K562 (cell line): ENCODE measurements around the gene RNGTT. TPM values are rescaled to one million over a fixed set of nuclear protein-coding genes. Genes with fewer than 3 reads are reported as not detected.

Source experiments
- ATAC-seq: fragments of 200-7000 bp; cut with Tn5 transposase; 3 replicates; pipeline ENCODE4 v1.9.1; 2020; ENCODE audit warnings: moderate library complexity
- BruUV-seq: library from RNA; stranded (reverse); fragments of 400-500 nt; replicated peaks from 2 replicates; lab custom pipeline; 2021; lab: Mats Ljungman, UMichigan
- CTCF ChIA-PET: fragments of 300-600 bp; formaldehyde crosslinking; extraction: SDS; loops from one replicate; lab custom pipeline; 2021; ENCODE audit warnings: low intra/inter-chr PET ratio; lab: Yijun Ruan, JAX
- POLR2A ChIA-PET: fragments of 300-600, 350-650 bp; sonication (Branson Sonifier 250); formaldehyde crosslinking; extraction: SDS; loops from one replicate; lab custom pipeline; 2021; ENCODE audit warnings: antibody characterized with exemption, inconsistent platforms; lab: Yijun Ruan, JAX
- DNase-seq, 4 experiments: peaks; one replicate each; pipeline versions ENCODE4 v3.0.0 to v3.0.0-alpha.2; 2011 to 2018; ENCODE audit warnings: low spot score in 3 of 4, mixed read lengths in 3 of 4; ENCODE audit errors: extremely low read depth in 1 of 4
- FAIRE-seq: peaks from 2 replicates; lab custom pipeline; 2011; peaks lifted over from hg19 to GRCh38; lab: Jason Lieb, UNC
- H2AFZ ChIP-seq: 2 replicates; pipeline ENCODE4 v1.6.0; 2011; ENCODE audit warnings: low read depth, low read length, control low read depth, inconsistent platforms
- H3K27ac ChIP-seq: fragments of 200-600 bp; 3 replicates; pipeline ENCODE4 v1.8.0; 2011; ENCODE audit warnings: low read depth, mild to moderate bottlenecking, control low read depth, inconsistent platforms, low read length, moderate library complexity, mixed read lengths; ENCODE audit errors: extremely low read depth
- H3K27me3 ChIP-seq, 2 experiments: fragments of 300-600 bp in 1 of 2; 2 replicates in 1 of 2; 3 replicates in 1 of 2; pipeline versions ENCODE4 v1.6.0 to v1.8.0; 2011; ENCODE audit warnings: inconsistent platforms in 2 of 2, low read length in 2 of 2, mild to moderate bottlenecking in 1 of 2, mixed read lengths in 1 of 2, moderate library complexity in 1 of 2; ENCODE audit not compliant: control insufficient read depth in 2 of 2, insufficient read depth in 2 of 2
- H3K36me3 ChIP-seq: fragments of 300-600 bp; 3 replicates; pipeline ENCODE4 v1.8.0; 2011; ENCODE audit warnings: mild to moderate bottlenecking, low read length, inconsistent platforms; ENCODE audit not compliant: control insufficient read depth, insufficient read depth
- H3K4me1 ChIP-seq, 2 experiments: fragments of 200-600 bp in 1 of 2; replicated peaks in 1 of 2; 2 replicates in 1 of 2; 3 replicates in 1 of 2; pipeline versions ENCODE4 v1.5.1 to v1.8.0; 2011; ENCODE audit warnings: inconsistent platforms in 2 of 2, low read length in 2 of 2, mild to moderate bottlenecking in 1 of 2, mixed read lengths in 1 of 2, moderate library complexity in 1 of 2; ENCODE audit not compliant: control insufficient read depth in 2 of 2, insufficient read depth in 2 of 2
- H3K4me2 ChIP-seq: 2 replicates; pipeline ENCODE4 v1.6.1; 2011; ENCODE audit warnings: low read length, control low read depth, inconsistent platforms, mixed read lengths; ENCODE audit not compliant: insufficient read depth
- H3K4me3 ChIP-seq: fragments of 200-600 bp; sonication (generic), shearing (Covaris generic); 2 replicates; pipeline ENCODE4 v1.5.1; 2016; ENCODE audit warnings: control low read depth, inconsistent platforms
- H3K79me2 ChIP-seq: fragments of 200-600 bp; 3 replicates; pipeline ENCODE4 v1.8.0; 2011; ENCODE audit warnings: low read length, inconsistent platforms; ENCODE audit not compliant: control insufficient read depth, insufficient read depth
- H3K9ac ChIP-seq, 2 experiments: 2 replicates each; pipeline versions ENCODE4 v1.6.0 to v1.6.1; 2011; ENCODE audit warnings: low read depth in 2 of 2, low read length in 2 of 2, control low read depth in 1 of 2, inconsistent platforms in 1 of 2, mild to moderate bottlenecking in 1 of 2, mixed read lengths in 1 of 2; ENCODE audit not compliant: insufficient read depth in 1 of 2
- H3K9me1 ChIP-seq: one replicate; pipeline ENCODE4 v1.6.0; 2011; ENCODE audit warnings: inconsistent platforms, mild to moderate bottlenecking, low read length, moderate library complexity; ENCODE audit not compliant: control insufficient read depth, insufficient read depth
- H3K9me3 ChIP-seq: replicated peaks from 2 replicates; pipeline ENCODE4 v1.5.1; 2011; ENCODE audit warnings: low read depth, low read length, inconsistent platforms; ENCODE audit not compliant: control insufficient read depth, insufficient read depth
- H4K20me1 ChIP-seq: replicated peaks from 2 replicates; pipeline ENCODE4 v1.6.1; 2011; ENCODE audit warnings: low read length, inconsistent platforms, mixed read lengths; ENCODE audit not compliant: control insufficient read depth, insufficient read depth
- CBX1 ChIP-seq: sonication (generic); IDR thresholded peaks from 2 replicates; pipeline ENCODE4 v1.6.1; 2016; ENCODE audit warnings: antibody characterized with exemption, low read depth, mild to moderate bottlenecking
- EHMT2 ChIP-seq: fragments of 450-650 bp; IDR thresholded peaks from 2 replicates; pipeline ENCODE4 v1.6.1; 2018; ENCODE audit warnings: antibody characterized with exemption
- HDAC1 ChIP-seq, 2 experiments: fragments of 450-650 bp; IDR thresholded peaks; 2 replicates each; pipeline ENCODE4 v1.6.1; 2016 to 2017; ENCODE audit warnings: inconsistent platforms in 1 of 2, mild to moderate bottlenecking in 1 of 2, moderate library complexity in 1 of 2
- HDAC2 ChIP-seq: fragments of 450-650 bp; IDR thresholded peaks from 2 replicates; pipeline ENCODE4 v1.6.1; 2016; ENCODE audit warnings: mild to moderate bottlenecking
- MTA1 ChIP-seq: fragments of 450-650 bp; IDR thresholded peaks from 2 replicates; pipeline ENCODE4 v1.6.1; 2017; ENCODE audit warnings: borderline replicate concordance
- POLR3G ChIP-seq: IDR thresholded peaks from 2 replicates; pipeline ENCODE4 v1.6.1; 2011; ENCODE audit not compliant: insufficient read length, insufficient replicate concordance; ENCODE audit errors: extremely low read depth
- RBM34 ChIP-seq: fragments of 200-400 bp; formaldehyde crosslinking; IDR thresholded peaks from 2 replicates; pipeline ENCODE4 v1.6.1; 2018; ENCODE audit warnings: low read length, borderline replicate concordance; ENCODE audit not compliant: insufficient read depth
- SP1 ChIP-seq: sonication (generic); formaldehyde crosslinking; IDR thresholded peaks from 2 replicates; pipeline ENCODE4 v1.8.1; 2022; ENCODE audit warnings: mild to moderate bottlenecking, missing genetic modification reagents
- ZC3H4 ChIP-seq: sonication (generic); formaldehyde crosslinking; IDR thresholded peaks from 2 replicates; pipeline ENCODE4 v1.9.0; 2021; ENCODE audit warnings: missing genetic modification reagents, borderline replicate concordance
- WGBS: fragments of 100-300 bp; shearing (Covaris generic); methylation state at CpG from one replicate; pipeline ENCODE4 v1.1.6; 2016; ENCODE audit warnings: low coverage, mixed read lengths; ENCODE audit not compliant: insufficient coverage; ENCODE audit errors: missing lambda C conversion rate; 5-methylcytosine and 5-hydroxymethylcytosine counted together
- in situ Hi-C: fragments of 300-500 bp; cut with MboI; formaldehyde crosslinking; loops from 4 replicates; pipeline ENCODE4 v1.15.0; 2018; ENCODE audit warnings: inconsistent platforms, mixed read lengths
- intact Hi-C: fragments of 100-400 bp; cut with micrococcal nuclease; formaldehyde crosslinking; loops from 2 replicates; pipeline ENCODE4 v1.14.2; 2022
- polyA plus RNA-seq, 8 experiments: library from polyadenylated mRNA; depleted of rRNA in 4 of 8; stranded (reverse) in 5 of 8; unstranded in 3 of 8; fragments of >200 nt; fragmentation: Nextera tagmentation in 2 of 8; fragmentation: Illumina TruSeq in 1 of 8; extraction: Ambion mirVana in 2 of 8; extraction: Trizol in 1 of 8; gene quantifications; 2 replicates each; pipeline versions ENCODE4 v1.2.1 to v1.2.3, GENCODE V29; 2011 to 2014; ENCODE audit warnings: inconsistent platforms in 1 of 8, missing spikeins in 1 of 8
- total RNA-seq, 7 experiments: library from RNA; depleted of rRNA in 6 of 7; stranded (reverse); fragments of >200 nt in 6 of 7; fragmentation: Illumina TruSeq in 2 of 7; extraction: Trizol in 2 of 7; gene quantifications; 2 replicates each; pipeline versions ENCODE4 v1.2.1 to v1.2.3, GENCODE V29; 2011 to 2021; ENCODE audit warnings: low replicate concordance in 1 of 7
- TF ChIP-seq, protein P1 (sequence below): fragments of 250-450 bp; sonication (Bioruptor Pico); IDR thresholded peaks from 2 replicates; pipeline ENCODE4 v1.4.0; 2020
- TF ChIP-seq, protein P2 (sequence below), 2 experiments: fragments of 250-450 bp in 1 of 2; fragments of 450-650 bp in 1 of 2; sonication (Bioruptor Pico) in 1 of 2; IDR thresholded peaks; 2 replicates each; pipeline versions ENCODE4 v1.6.1 to v1.8.0; 2016 to 2021; ENCODE audit warnings: mild to moderate bottlenecking in 2 of 2, moderate library complexity in 2 of 2, missing compliant biosample characterization in 1 of 2, missing genetic modification characterization in 1 of 2

Gene RNGTT
- total and polyA plus RNA-seq, 9 of the 15 experiments (the other 6 are each of a cell fraction or from before 2014, with no cell fraction given), result 6.1 to 31.7 (median 19.5) TPM

DNA sequence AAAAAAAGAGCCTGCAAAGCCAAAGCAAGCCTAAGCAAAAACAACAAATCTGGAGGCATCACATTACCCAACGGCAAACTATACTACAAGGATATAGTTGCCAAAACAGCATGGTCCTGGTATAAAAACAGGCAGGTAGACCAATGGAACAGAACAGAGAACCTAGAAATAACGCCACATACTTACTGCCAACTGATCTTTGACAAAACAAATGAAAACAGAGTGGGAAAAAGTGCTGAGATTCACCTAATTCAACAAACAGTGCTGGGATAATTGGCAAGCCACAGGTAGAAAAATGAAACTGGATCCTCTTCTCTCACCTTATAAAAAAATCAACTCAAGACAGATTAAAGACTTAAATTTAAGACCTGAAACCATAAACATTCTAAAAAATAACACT lies 291.8 kb downstream of the RNGTT start:
- 100% methylated on average over 2 of the region's 2 CpGs for WGBS
- no peak for DNase-seq
- TF ChIP-seq RBM34 (no peak), SP1 (no peak), POLR3G (no peak), ZC3H4 (no peak), HDAC1 (IDR thresholded peaks at IDR 0.05) (no peak), MTA1 (no peak), EHMT2 (no peak)
- Histone ChIP-seq H4K20me1 (no peaks in the 10 kb centered on the region), H3K79me2 (no peaks in the 10 kb centered on the region), H3K9me1 (no peaks in the 10 kb centered on the region), H2AFZ (no peak overlapping the region), H3K4me2 (no peak overlapping the region), H3K9me3 (peaks cover 8% of the 10 kb centered on the region), H3K4me3 (no peak overlapping the region), H3K36me3 (no peaks in the 10 kb centered on the region), H3K27me3 (no peaks in the 10 kb centered on the region), H3K4me1 (no peaks in the 10 kb centered on the region), H3K27ac (no peak overlapping the region), H3K9ac (no peak overlapping the region)
- no peak for ATAC-seq
- intact Hi-C loops, result no loop called here
- BruUV-seq, result no TSS peak
- CTCF ChIA-PET, result no interaction called here
- no peak for FAIRE-seq
- POLR2A ChIA-PET, result no interaction called here
- in situ Hi-C loops, result no loop called here

DNA sequence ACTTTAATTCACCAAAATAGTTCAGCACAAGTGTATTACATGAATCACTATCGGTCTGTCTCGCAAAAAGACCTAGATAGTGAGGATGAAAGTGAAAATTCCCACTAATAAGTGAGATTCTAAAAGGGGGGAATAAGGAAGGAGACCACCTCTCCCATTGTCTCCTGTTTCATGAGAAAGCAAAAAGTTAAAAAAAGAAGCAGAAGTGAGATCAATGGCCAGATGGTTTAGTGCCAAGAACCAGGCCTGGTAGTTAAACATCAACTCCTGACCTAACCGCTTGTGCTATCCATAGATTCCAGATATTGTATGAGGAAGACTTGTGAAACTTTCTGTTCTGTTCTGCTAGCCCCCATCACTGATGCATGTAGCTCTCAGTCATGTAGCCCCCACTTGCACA lies 293.0 kb downstream of the RNGTT start:
- H2AFZ ChIP-seq, result no peak overlapping the region
- no peak for DNase-seq
- 89% methylated on average over 3 of the region's 3 CpGs for WGBS
- no peaks in the 10 kb centered on the region for H3K27me3 ChIP-seq
- in situ Hi-C loops, result no loop called here
- H3K4me2 ChIP-seq, result no peak overlapping the region
- no peak overlapping the region for H3K27ac ChIP-seq
- intact Hi-C loops, result no loop called here
- no peaks in the 10 kb centered on the region for H3K4me1 ChIP-seq
- ATAC-seq, result no peak
- no peaks in the 10 kb centered on the region for H3K79me2 ChIP-seq
- peak; percentile 29 for FAIRE-seq
- H3K9ac ChIP-seq, result no peak overlapping the region
- H4K20me1 ChIP-seq, result no peaks in the 10 kb centered on the region
- H3K36me3 ChIP-seq, result no peaks in the 10 kb centered on the region
- ChIA-PET CTCF (no interaction called here), POLR2A (no interaction called here)
- H3K9me1 ChIP-seq, result no peaks in the 10 kb centered on the region
- no peak overlapping the region for H3K4me3 ChIP-seq
- no TSS peak for BruUV-seq
- H3K9me3 ChIP-seq, result peaks cover 8% of the 10 kb centered on the region
- TF ChIP-seq, protein P1, sequence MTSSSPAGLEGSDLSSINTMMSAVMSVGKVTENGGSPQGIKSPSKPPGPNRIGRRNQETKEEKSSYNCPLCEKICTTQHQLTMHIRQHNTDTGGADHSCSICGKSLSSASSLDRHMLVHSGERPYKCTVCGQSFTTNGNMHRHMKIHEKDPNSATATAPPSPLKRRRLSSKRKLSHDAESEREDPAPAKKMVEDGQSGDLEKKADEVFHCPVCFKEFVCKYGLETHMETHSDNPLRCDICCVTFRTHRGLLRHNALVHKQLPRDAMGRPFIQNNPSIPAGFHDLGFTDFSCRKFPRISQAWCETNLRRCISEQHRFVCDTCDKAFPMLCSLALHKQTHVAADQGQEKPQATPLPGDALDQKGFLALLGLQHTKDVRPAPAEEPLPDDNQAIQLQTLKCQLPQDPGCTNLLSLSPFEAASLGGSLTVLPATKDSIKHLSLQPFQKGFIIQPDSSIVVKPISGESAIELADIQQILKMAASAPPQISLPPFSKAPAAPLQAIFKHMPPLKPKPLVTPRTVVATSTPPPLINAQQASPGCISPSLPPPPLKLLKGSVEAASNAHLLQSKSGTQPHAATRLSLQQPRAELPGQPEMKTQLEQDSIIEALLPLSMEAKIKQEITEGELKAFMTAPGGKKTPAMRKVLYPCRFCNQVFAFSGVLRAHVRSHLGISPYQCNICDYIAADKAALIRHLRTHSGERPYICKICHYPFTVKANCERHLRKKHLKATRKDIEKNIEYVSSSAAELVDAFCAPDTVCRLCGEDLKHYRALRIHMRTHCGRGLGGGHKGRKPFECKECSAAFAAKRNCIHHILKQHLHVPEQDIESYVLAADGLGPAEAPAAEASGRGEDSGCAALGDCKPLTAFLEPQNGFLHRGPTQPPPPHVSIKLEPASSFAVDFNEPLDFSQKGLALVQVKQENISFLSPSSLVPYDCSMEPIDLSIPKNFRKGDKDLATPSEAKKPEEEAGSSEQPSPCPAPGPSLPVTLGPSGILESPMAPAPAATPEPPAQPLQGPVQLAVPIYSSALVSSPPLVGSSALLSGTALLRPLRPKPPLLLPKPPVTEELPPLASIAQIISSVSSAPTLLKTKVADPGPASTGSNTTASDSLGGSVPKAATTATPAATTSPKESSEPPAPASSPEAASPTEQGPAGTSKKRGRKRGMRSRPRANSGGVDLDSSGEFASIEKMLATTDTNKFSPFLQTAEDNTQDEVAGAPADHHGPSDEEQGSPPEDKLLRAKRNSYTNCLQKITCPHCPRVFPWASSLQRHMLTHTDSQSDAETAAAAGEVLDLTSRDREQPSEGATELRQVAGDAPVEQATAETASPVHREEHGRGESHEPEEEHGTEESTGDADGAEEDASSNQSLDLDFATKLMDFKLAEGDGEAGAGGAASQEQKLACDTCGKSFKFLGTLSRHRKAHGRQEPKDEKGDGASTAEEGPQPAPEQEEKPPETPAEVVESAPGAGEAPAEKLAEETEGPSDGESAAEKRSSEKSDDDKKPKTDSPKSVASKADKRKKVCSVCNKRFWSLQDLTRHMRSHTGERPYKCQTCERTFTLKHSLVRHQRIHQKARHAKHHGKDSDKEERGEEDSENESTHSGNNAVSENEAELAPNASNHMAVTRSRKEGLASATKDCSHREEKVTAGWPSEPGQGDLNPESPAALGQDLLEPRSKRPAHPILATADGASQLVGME, result no peak
- TF ChIP-seq, protein P2, sequence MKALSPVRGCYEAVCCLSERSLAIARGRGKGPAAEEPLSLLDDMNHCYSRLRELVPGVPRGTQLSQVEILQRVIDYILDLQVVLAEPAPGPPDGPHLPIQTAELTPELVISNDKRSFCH (CRISPR knock-in tag; IDR thresholded peaks at IDR 0.05), result no peak
- TF ChIP-seq, protein P2 (tag; IDR thresholded peaks at IDR 0.05), result no peak
- TF ChIP-seq HDAC2, result no peak
- TF ChIP-seq CBX1, result peak; percentile 49; the same call in 1 of the 2 replicates
